B cell (primary cell): ENCODE data around the gene CPA1. TPM values are rescaled to one million over a fixed set of nuclear protein-coding genes. Genes with fewer than 3 reads are reported as not detected.

ENCODE experiments used
- ATAC-seq: fragments of 200-7000 bp; cut with Tn5 transposase; one replicate; pipeline ENCODE4 v1.10.0; 2021; ENCODE audit warnings: low read depth, mild to moderate bottlenecking, moderate number of reproducible peaks, moderate library complexity
- CTCF ChIA-PET: fragments of 350-600 bp; sonication (Branson Sonifier 250); formaldehyde crosslinking; loops from one replicate; lab custom pipeline; 2021; ENCODE audit warnings: antibody characterized with exemption, inconsistent platforms; lab: Charles Lee
- POLR2A ChIA-PET: fragments of 350-600 bp; sonication (Branson Sonifier 250); formaldehyde crosslinking; loops from one replicate; lab custom pipeline; 2021; ENCODE audit warnings: antibody characterized with exemption; lab: Charles Lee
- DNase-seq: peaks from one replicate; pipeline ENCODE4 v3.0.0; 2013
- H2AFZ ChIP-seq: 2 replicates; pipeline ENCODE4 v1.6.1; 2012; ENCODE audit warnings: mild to moderate bottlenecking, low read depth, low read length; ENCODE audit not compliant: insufficient read depth, poor library complexity, severe bottlenecking
- H3K27ac ChIP-seq, 2 donors: 1 replicate in 1 of 2; 2 replicates in 1 of 2; pipeline ENCODE4 v1.5.1; 2012 to 2013; ENCODE audit warnings: low read length in 2 of 2, mild to moderate bottlenecking in 2 of 2, moderate library complexity in 1 of 2
- H3K27me3 ChIP-seq, 4 experiments: fragments of 200-600 bp in 1 of 4; sonication (generic) in 1 of 4; replicated peaks in 1 of 4; 1 replicate in 2 of 4; 2 replicates in 2 of 4; pipeline versions ENCODE4 v1.6.1 to v1.7.0; 2013 to 2016; ENCODE audit warnings: low read length in 3 of 4, mild to moderate bottlenecking in 2 of 4, mixed read lengths in 1 of 4, moderate library complexity in 1 of 4; ENCODE audit not compliant: insufficient read depth in 4 of 4, control insufficient read depth in 3 of 4; ENCODE audit errors: control extremely low read depth in 1 of 4
- H3K36me3 ChIP-seq, 2 experiments: replicated peaks in 1 of 2; 1 replicate in 1 of 2; 2 replicates in 1 of 2; pipeline versions ENCODE4 v1.6.1 to v1.7.1; 2013; ENCODE audit warnings: low read length in 1 of 2; ENCODE audit not compliant: insufficient read depth in 2 of 2, control insufficient read depth in 1 of 2; ENCODE audit errors: control extremely low read depth in 1 of 2, extremely low read depth in 1 of 2
- H3K4me1 ChIP-seq, 2 donors: fragments of 200-600 bp in 1 of 2; sonication (generic) in 1 of 2; 1 replicate in 1 of 2; 2 replicates in 1 of 2; pipeline versions ENCODE4 v1.5.1 to v1.6.1; 2013 to 2017; ENCODE audit warnings: low read length in 2 of 2; ENCODE audit not compliant: control insufficient read depth in 2 of 2, insufficient read depth in 2 of 2
- H3K4me2 ChIP-seq: replicated peaks from 2 replicates; pipeline ENCODE3; 2012; ENCODE audit warnings: mild to moderate bottlenecking, low read depth, low read length; ENCODE audit not compliant: poor library complexity, severe bottlenecking
- H3K4me3 ChIP-seq, 5 experiments: fragments of 200-600 bp in 1 of 5; sonication (generic) in 1 of 5; 1 replicate in 3 of 5; 2 replicates in 2 of 5; pipeline versions ENCODE4 v1.5.1 to v1.7.0; 2011 to 2016; ENCODE audit warnings: low read length in 4 of 5, mild to moderate bottlenecking in 4 of 5, low read depth in 2 of 5, control low read depth in 1 of 5, moderate library complexity in 1 of 5; ENCODE audit not compliant: insufficient read depth in 1 of 5; ENCODE audit errors: control extremely low read depth in 1 of 5, extremely low read depth in 1 of 5
- H3K79me2 ChIP-seq: fragments of 200-600 bp; sonication (generic); one replicate; pipeline ENCODE4 v1.6.0; 2016; ENCODE audit warnings: low read length; ENCODE audit not compliant: control insufficient read depth, insufficient read depth
- H3K9ac ChIP-seq: fragments of 200-600 bp; sonication (generic); 2 replicates; pipeline ENCODE4 v1.6.1; 2017; ENCODE audit warnings: mild to moderate bottlenecking, low read length, moderate library complexity
- H3K9me3 ChIP-seq, 3 donors: one replicate each; pipeline versions ENCODE4 v1.6.1 to v1.7.1; 2013; ENCODE audit warnings: low read length in 2 of 3; ENCODE audit not compliant: control insufficient read depth in 2 of 3, insufficient read depth in 1 of 3; ENCODE audit errors: control extremely low read depth in 1 of 3
- H4K20me1 ChIP-seq: 2 replicates; pipeline ENCODE4 v1.6.0; 2012; ENCODE audit warnings: mild to moderate bottlenecking, low read length; ENCODE audit not compliant: insufficient read depth, control insufficient read depth, poor library complexity, severe bottlenecking
- H3K27ac Mint-ChIP-seq: one replicate; pipeline ENCODE4 v1.8.0; 2021; ENCODE audit warnings: mixed read lengths
- H3K27me3 Mint-ChIP-seq: one replicate; pipeline ENCODE4 v1.8.0; 2021; ENCODE audit warnings: mixed read lengths
- H3K4me1 Mint-ChIP-seq: one replicate; pipeline ENCODE4 v1.8.0; 2021; ENCODE audit warnings: mixed read lengths
- H3K4me3 Mint-ChIP-seq: one replicate; pipeline ENCODE4 v1.8.0; 2021; ENCODE audit warnings: mixed read lengths
- H3K9me3 Mint-ChIP-seq: one replicate; pipeline ENCODE4 v1.8.0; 2022; ENCODE audit warnings: mixed read lengths; ENCODE audit not compliant: insufficient read depth
- EZH2 ChIP-seq: IDR thresholded peaks from 2 replicates; pipeline ENCODE4 v1.6.1; 2012; ENCODE audit warnings: borderline replicate concordance, low read depth, mild to moderate bottlenecking, moderate library complexity, low read length; ENCODE audit not compliant: insufficient read depth, poor library complexity, severe bottlenecking
- WGBS: methylation state at CpG from one replicate; pipeline ENCODE4 v1.1.5; 2013; ENCODE audit warnings: missing lambda C conversion rate; ENCODE audit not compliant: insufficient coverage; 5-methylcytosine and 5-hydroxymethylcytosine counted together
- intact Hi-C: fragments of 100-400 bp; cut with micrococcal nuclease; formaldehyde crosslinking; loops from one replicate; pipeline ENCODE4 v1.10.0; 2022
- polyA plus RNA-seq: library from polyadenylated mRNA; depleted of rRNA; stranded (reverse); fragments of >200 nt; gene quantifications from 2 replicates; pipeline ENCODE4 v1.2.3, GENCODE V29; 2012
- total RNA-seq, 2 donors: library from RNA; stranded (reverse); fragments of 120-200 nt in 1 of 2; gene quantifications; 1 replicate in 1 of 2; 2 replicates in 1 of 2; pipeline versions ENCODE4 v1.2.3 to v1.2.4, GENCODE V29; 2013 to 2022
- TF ChIP-seq, protein P1 (sequence below): fragments of 200-600 bp; IDR thresholded peaks from one replicate; pipeline ENCODE4 v1.8.0; 2022; ENCODE audit warnings: antibody characterized with exemption, mild to moderate bottlenecking

Gene CPA1
- total and polyA plus RNA-seq, 2 donors (not counting 1 experiment from before 2014, with no cell fraction given): not detected

DNA sequence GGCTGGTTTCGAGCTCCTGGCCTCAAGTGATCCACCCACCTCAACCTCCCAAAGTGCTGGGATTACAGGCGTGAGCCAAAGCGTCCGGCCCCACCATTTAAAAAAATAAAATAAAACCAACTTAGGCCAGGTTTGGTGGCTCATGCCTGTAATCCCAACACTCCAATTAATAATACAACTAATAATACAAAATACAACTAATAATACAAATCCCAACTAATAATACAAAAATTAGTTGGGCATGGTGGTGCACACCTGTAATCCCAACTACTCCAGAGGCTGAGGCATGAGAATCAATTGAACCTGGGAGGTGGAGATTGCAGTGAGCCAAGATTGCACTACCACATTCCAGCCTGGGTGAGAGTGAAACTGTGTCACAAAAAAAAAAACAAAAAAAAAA, 32.9 kb downstream of the CPA1 start:
- Histone ChIP-seq H3K36me3 (no peaks in the 10 kb centered on the region), H3K27ac (no peak overlapping the region), H4K20me1 (no peaks in the 10 kb centered on the region), H3K9ac (no peak overlapping the region), H3K79me2 (no peaks in the 10 kb centered on the region), H3K4me1 (no peaks in the 10 kb centered on the region), H3K4me3 (no peak overlapping the region), H3K27me3 (no peaks in the 10 kb centered on the region), H2AFZ (no peak overlapping the region), H3K9me3 (no peaks in the 10 kb centered on the region), H3K4me2 (no peak overlapping the region)
- no peak for ATAC-seq
- no peak for DNase-seq
- intact Hi-C loops: no loop called here
- ChIA-PET CTCF (interaction anchor here (0.8 kb wide), 1 partner anchor 345 kb away, joined by 4 read pairs; no protein-coding TSS in a partner anchor), POLR2A (interaction anchor here (0.6 kb wide), 1 partner anchor 23 kb away, joined by 3 read pairs; no protein-coding TSS in a partner anchor)
- Mint-ChIP-seq H3K27ac (no peak overlapping the region), H3K9me3 (no peaks in the 10 kb centered on the region), H3K27me3 (no peaks in the 10 kb centered on the region), H3K4me3 (no peak overlapping the region), H3K4me1 (peaks cover 4% of the 10 kb centered on the region)
- WGBS: 86% methylated on average over 3 of the region's 4 CpGs
- TF ChIP-seq EZH2: no peak
- TF ChIP-seq, protein P1, sequence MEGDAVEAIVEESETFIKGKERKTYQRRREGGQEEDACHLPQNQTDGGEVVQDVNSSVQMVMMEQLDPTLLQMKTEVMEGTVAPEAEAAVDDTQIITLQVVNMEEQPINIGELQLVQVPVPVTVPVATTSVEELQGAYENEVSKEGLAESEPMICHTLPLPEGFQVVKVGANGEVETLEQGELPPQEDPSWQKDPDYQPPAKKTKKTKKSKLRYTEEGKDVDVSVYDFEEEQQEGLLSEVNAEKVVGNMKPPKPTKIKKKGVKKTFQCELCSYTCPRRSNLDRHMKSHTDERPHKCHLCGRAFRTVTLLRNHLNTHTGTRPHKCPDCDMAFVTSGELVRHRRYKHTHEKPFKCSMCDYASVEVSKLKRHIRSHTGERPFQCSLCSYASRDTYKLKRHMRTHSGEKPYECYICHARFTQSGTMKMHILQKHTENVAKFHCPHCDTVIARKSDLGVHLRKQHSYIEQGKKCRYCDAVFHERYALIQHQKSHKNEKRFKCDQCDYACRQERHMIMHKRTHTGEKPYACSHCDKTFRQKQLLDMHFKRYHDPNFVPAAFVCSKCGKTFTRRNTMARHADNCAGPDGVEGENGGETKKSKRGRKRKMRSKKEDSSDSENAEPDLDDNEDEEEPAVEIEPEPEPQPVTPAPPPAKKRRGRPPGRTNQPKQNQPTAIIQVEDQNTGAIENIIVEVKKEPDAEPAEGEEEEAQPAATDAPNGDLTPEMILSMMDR: no peak

DNA sequence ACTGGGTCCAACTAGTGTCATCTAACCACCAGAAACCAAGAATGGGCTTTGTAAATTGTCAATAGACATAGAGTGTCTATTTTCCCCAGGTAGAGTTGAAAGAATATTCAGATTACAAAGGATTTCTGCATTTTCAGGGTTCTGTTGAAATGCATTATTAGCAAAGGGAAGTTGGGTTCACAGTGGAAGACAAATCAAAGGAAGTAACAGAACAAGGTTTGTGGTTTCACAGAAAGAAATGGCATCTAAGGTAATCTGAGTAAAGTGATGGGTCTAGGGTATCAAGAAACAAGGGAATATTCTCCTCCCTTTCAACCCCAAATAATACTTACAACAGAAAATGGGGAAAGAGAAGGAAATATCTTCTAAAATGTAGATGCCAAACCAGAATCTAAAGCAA, 34.7 kb downstream of the CPA1 start:
- Histone ChIP-seq H3K27ac (no peak overlapping the region), H3K27me3 (no peaks in the 10 kb centered on the region), H3K36me3 (no peaks in the 10 kb centered on the region), H3K79me2 (no peaks in the 10 kb centered on the region), H3K9ac (no peak overlapping the region), H4K20me1 (no peaks in the 10 kb centered on the region), H3K4me2 (no peak overlapping the region), H3K9me3 (no peaks in the 10 kb centered on the region), H2AFZ (no peak overlapping the region), H3K4me1 (no peaks in the 10 kb centered on the region), H3K4me3 (no peak overlapping the region)
- Mint-ChIP-seq H3K27ac (no peak overlapping the region), H3K9me3 (no peaks in the 10 kb centered on the region), H3K27me3 (no peaks in the 10 kb centered on the region), H3K4me1 (peaks cover 4% of the 10 kb centered on the region), H3K4me3 (no peak overlapping the region)
- ChIA-PET POLR2A (no interaction called here), CTCF (no interaction called here)
- DNase-seq (no peak), ATAC-seq (no peak)
- intact Hi-C loops: no loop called here
- no peak for TF ChIP-seq EZH2
- TF ChIP-seq, protein P1: no peak
